OCI-LY1 (cell line): ENCODE results near the gene BRIP1.

Source experiments
- CTCF ChIP-seq: fragments of 200-600 bp; sonication (generic), shearing (Covaris generic); IDR thresholded peaks from 2 replicates; pipeline ENCODE4 v1.5.1; 2017; ENCODE audit warnings: mild to moderate bottlenecking, antibody characterized with exemption, low read length, moderate library complexity, mixed read lengths
- EZH2 ChIP-seq: fragments of 200-600 bp; sonication (generic), shearing (Covaris generic); IDR thresholded peaks from 2 replicates; pipeline ENCODE4 v1.8.0; 2017; ENCODE audit warnings: borderline replicate concordance, mixed run types, mild to moderate bottlenecking, antibody characterized with exemption, low read length, moderate library complexity, mixed read lengths

- TF ChIP-seq CTCF (no peak), EZH2 (no peak)
These were observed 164.3 kb downstream of the BRIP1 start for GRCh38 chr17:61699032-61699431.
